C1 segment of cervical spinal cord (tissue), 14 donors: ENCODE measurements around the gene SLAIN2.

Experiments
- DNase-seq, 14 donors: peaks; one replicate each; lab custom pipeline; 2025; lab: John Stamatoyannopoulos, UW

SLAIN2 gene

DNA sequence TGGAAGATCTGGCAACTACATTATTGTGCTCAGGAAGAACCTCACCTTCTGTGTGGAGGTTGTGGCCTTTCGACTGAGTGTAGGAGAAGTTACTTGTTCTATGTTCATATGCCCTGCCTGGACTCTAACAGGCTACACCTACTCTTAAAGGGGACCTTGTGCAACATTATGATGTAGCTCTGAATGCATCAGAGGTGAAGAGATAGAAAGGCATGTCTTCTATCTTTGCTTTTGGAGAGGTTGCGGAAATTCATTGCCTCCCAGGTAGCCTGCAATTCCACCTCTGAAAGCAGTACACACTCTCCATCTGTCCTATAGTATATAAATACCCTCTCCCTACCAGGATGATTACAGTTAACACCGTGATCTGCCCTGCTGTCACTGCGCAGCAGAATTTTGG lies 7.1 kb upstream of the SLAIN2 start:
- no peak for DNase-seq

DNA sequence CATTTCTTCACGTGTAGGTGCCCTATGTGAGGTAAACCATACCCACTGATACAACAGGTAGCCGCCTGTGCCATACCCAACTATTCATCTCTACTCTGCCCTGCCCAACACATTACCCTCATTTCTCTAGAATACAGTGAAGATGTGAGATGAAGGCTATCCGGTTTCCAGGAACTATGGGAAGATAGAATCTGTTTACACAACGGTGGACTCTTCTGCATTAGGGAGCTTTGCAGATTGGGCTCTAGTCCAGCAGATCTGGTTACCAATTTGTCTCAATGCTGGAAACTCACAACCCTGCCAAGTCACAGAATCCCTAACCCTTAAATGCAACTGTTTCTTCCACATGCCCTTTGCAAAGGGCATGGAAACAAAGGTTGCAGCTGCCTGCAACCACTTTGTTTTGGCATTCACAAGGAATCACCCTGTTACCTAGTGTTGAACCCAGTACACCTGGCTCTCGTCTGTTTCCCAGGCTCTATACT lies 6.4 kb upstream of the SLAIN2 start:
- DNase-seq: no peak

DNA sequence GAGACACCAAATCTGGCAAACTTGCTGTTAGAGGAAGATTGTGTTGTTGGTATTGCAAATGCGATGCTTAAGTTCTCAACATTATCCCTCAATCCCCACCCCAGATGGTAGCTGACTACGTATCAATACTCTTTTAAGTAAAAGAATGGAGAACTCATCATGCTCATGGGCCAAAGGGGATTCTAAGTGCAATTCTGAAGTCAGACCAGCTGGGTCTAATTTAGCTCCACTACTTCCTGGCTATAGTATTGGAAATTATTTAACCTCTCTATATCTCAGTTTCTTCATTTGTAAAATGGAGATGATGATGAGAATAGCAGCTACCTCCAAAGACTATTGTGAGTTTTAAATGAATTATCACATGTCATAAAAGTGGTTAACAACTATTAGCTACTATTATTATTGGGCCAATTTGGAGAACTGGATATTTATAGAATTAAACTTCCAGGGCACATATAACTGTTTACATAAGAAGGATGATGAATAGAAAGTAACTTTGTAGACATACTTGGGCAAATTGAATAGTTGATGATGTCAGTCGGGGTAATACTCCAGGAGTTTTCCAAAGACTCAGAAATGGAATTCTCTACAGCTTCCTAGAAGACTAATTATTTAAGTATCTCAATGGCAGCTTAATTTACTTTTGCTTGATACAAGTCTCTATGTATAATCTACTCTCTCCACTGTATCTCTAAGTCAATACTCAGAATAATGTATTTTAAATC lies 5.0 kb upstream of the SLAIN2 start:
- no peak for DNase-seq

DNA sequence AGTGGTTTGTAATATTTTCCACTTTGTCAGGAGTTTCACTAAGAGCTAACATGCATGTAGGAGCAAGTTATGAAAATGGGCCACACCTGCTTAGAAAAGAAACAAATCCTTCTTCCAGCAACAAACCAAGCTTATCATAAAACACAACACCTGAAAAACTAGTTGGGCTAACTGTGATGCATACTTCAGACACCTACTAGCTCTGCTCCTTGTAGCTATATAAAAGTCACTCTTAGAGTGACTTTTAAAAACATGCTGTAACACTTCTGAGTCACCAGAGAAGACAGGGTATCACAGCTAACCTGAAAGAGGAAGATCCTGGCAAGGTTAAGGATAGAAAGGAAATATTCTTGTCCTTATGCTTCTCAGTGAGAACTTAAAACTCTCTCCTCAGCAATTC lies 3.6 kb upstream of the SLAIN2 start:
- no peak for DNase-seq

DNA sequence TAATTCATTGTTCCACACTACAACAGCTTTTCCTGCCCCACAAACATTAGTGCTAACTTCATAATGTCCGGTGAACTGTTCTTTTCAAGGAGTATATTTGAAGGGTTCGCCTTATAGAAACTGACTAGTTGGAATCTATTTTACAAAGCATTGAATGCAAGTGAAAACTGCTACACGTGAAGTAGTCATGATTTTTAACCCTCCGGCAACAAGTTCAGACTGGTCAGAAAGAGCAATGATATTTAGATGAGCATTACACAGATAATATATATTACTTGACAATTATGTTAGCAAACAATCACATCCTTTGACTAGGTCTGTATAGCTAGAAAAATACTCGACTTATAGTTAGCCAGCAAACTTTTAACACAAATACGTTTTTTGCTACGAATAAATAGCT lies 1.7 kb upstream of the SLAIN2 start:
- no peak for DNase-seq

DNA sequence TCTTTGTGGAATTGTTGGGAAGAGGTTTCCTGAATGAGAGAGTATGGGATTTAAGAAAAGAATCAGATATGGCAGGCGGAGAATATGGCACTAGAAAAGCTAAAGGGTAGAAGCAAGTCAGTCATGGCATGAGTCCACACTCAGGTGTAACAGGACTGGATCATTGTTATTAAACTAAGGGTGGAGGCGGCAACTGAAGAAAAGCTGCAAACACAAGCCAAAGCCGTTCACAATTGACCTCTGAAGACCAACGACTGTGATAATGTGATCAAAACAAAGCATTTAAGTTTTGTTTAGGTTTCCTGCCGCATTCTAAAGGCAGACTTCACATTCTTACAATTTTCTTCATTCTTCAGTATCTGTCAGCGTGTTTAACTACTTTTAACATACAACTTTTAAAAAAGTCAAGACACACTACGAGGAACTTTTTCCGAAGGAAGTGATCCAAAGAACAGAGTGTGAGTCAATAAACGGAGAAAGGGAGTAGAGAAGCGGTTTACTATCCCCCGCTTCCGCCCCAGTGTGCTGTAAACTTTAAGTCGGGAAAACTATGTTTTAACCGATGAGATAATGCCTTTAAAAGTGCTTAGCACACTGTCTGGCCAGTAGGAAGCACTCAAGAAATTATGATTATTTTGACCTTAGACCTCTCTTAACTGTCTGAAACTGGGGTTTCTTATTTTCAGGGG lies 909 bp upstream of the SLAIN2 start:
- no peak for DNase-seq

DNA sequence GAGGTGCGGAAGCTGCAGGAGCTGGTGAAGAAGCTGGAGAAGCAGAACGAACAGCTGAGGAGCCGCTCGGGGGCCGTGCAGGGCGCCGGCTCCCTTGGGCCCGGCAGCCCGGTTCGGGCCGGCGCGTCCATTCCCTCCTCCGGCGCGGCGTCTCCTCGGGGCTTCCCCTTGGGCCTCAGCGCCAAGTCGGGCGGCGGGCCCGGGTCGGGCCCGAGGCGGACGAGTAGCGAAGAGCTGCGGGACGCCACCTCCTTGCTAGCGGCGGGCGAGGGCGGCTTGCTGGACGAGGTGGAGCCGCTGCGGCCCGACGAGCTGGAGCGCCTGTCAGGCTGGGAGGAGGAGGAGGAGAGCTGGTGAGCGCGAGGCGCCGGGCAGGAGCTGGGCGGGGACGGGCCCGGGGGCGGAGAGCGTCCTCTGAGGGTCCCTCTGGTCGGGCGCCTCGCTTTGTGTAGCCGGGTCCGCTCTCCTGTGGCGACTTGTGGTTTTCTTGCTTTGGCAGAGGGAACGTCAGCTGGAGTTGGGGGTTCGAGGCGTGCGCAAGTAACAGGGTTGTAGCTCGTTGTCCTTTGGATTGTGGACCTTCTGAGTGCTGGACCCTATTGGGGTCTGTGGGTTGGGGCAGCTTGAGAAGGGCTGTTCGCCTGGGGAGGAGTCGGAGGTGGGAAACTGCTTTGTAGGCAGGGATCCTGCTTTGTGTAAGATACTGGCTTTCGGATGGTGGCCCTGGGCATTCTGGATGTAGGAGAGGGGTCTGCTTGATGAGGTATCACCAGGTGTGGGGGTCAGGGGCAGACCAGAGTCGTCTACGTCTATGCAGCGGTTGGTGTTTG lies 662 bp downstream of the SLAIN2 start:
- peak; percentile 21 to 76 (median 62) for DNase-seq

DNA sequence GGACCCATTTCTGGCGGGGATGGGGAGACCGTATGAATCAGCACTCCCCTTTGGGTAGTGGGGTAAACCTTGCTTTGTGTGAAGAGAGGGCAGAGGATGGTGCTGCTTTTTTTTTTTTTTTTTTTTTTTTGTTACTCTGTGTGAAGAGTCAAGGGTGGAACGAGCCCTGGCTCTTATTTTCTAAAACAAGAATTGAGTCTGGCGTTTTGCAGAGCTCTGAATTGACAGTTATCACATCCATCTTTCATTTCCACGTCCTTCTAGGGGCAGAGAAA lies 1.2 kb downstream of the SLAIN2 start:
- DNase-seq: no peak

DNA sequence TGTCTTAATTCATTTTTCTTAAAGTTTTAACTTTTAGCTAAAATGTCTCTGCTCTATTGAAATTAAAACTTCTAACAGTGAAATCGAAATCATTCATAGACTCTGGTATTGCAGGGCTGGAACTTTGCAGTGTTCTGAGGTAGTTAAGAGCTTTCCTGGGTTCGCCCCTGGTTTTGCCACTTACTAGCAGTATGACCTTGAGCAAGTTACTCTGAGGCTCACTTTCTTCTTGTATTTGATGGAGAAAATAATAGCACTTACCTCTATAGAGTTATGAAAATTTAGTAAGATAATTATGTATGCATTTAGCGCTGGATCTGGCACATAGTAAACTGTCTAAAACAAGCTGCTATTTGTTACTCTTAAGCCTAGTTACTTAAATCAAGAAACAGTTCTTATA lies 1.7 kb downstream of the SLAIN2 start:
- DNase-seq: no peak

DNA sequence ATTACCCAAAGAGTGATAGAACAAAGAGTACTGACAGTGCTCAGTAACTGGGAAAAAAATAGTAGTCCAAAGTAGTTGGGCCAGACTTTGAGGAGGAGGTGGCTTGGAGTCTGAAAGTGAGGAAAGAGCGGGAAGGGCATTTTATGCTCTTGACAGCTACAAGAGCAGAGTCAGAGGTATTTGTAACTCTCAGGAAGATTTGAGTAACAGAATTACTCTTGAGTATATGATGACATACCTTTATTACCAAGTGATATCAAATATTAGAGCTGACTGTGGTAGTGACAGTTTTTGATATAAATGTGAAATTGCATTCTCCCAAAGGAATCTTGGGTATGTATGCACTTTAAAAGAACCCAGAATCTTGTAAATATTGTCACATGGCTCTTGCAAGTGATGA lies 2.2 kb downstream of the SLAIN2 start:
- no peak for DNase-seq

DNA sequence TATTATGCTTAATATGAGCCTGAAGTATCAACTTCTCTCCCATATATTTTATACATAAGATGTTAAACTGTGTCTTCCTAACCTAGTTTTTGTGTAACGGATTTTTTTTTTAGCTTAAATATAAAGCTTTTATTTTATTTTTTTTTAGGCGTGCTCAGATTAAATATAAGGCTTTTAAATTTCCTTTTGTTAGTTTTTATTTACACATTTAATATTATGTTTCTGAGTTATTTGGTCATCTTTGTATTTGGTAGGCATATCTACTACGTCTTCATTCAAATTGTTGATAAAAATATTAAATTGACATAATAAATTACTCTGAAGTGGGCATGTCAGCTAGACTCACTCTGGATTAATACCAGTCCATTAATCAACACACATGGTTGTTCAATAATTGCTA lies 4.2 kb downstream of the SLAIN2 start:
- DNase-seq: no peak

DNA sequence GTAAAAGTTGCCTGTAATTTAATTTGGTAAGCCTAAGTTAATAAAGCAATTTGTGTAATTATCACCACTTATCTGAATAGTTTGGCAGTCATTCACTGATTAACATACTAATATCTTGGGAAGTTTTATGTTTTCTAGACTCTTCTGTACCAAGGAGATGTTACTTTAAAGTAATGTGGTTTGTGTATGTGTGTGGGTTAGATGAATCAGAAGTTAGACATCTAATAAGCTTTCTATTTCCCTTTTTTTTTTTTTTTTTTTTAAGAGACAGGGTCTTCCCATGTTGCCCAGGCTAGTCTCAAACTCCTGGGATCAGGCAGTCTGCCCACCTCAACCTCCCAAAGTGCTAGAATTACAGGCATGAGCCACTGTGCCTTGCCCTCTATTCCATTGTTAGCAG lies 5.3 kb downstream of the SLAIN2 start:
- no peak for DNase-seq

DNA sequence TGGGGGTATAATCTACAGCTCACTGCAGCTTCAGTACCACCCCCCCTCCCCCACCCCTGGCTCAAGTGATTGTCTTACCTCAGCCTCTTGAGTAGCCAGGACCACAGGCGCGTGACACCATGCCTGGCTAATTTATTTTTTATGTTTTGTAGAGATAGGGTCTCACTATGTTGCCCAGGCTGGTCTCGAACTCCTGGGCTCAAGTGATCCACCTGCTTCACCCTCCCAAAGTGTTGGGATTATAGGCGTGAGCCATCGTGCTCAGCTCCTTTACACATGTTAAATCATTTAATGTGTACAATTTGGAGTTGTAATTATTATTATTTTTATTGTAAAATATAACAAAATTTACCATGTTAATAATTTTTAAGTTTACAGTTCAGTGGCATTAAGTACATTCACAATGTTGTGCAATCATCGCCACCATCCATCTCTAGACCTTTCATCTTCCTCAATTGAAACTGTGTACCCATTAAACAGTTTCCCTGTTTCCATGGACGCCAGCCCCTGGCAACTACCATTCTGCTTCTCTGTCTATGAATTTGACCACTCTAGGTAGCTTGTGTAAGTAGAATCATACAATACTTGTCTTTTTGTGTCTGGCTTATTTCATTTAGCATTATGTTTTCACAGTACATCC lies 6.1 kb downstream of the SLAIN2 start:
- no peak for DNase-seq

DNA sequence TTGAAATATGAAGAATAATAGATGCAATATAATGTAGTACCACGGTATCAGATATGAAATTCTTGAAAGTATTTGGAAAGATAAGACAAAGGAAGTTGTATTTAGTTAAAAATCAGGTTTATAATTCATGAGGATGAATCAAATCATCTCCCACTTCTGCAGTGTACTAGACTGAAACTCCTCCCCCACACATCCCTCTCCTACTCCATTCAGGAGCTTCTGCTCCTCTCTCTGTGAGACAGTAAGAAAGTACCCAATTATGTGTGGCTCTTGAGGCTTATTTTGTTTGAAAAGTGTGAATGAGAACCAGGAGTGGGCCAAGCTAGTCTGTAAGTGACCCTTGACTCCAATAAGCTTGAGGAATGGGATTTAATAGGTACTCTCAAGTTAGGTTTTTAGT lies 9.5 kb downstream of the SLAIN2 start:
- no peak for DNase-seq

DNA sequence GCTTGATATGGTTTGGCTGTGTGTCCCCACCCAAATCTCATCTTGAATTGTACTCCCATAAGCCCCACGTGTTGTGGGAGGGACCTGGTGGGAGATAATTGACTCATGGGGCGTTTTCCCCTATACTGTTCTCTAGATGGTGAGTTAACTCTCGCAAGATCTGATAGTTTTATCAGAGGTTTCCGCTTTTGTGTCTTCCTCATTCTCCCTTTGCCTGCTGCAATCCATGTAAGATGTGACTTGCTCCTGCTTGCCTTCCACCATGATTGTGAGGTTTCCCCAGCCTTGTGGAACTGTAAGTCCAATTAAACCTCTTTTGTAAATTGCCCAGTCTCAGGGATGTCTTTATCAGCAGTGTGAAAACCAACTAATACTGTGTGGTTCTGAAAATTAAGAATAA lies 11.5 kb downstream of the SLAIN2 start:
- DNase-seq: no peak

DNA sequence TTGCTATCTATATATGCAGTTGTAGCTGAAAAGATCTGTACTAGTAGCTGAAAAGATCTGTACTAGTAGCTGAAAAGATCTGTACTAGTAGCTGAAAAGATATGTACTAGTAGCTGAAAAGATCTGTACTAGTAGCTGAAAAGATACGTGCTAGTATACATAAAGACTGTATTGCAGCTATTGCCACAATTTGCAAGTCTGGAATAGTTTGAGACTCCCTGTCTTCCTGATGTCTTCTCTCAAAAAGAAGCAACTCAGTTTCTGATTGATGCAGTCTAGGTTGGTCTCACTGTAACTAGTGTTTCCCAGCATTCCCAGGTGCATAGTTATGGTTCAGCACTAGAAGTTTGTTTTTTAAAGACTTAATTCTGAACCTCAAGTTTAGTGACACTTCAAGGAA lies 15.0 kb downstream of the SLAIN2 start:
- DNase-seq: no peak

DNA sequence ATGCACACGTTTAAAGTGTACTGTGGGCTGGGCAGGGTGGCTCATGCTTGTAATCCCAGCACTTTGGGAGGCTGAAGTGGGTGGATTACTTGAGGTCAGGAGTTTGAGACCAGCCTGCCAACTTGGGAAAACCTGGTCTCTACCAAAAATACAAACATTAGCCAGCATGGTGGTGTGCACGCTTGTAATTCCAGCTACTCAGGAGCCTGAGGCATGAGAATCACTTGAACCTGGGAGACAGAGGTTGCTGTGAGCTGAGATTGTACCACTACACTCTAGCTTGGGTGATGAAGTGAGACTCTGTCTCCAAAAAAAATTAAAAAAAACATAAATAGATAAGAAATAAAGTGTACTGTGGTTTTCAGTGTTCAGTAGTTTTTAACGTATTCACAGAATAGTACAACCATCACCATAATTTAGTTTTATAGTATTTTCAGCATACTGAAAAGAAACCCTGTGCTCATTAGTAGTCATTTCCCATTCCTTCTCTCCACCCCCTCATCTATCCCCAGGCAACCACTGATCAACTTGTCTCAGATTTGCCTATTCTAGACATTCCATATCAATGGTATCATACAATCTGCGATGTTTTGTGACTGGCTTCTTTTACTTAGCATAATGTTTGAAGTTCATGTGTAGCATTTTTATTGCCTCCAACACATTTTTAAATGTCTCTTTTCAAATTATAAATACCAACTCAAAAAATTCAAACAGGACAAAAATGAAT lies 19.1 kb downstream of the SLAIN2 start:
- no peak for DNase-seq

DNA sequence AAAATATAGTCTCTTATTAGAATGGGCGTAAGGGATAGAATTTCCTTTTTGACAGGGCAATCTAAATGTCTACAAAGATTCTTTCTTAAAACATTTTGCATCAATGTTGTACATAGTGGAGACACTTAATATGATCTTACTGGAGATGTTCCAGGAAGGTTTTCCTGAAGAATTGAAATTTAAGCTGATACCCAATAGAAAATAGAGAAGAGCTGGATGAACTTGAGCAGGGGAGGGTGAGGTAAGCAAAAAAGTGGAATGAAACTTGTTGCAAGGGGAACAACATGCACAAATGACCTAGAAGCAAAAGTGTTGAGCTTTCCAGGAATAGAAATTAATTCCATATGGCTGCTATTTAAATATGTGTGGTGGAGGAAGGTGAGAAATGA lies 19.7 kb downstream of the SLAIN2 start:
- no peak for DNase-seq

DNA sequence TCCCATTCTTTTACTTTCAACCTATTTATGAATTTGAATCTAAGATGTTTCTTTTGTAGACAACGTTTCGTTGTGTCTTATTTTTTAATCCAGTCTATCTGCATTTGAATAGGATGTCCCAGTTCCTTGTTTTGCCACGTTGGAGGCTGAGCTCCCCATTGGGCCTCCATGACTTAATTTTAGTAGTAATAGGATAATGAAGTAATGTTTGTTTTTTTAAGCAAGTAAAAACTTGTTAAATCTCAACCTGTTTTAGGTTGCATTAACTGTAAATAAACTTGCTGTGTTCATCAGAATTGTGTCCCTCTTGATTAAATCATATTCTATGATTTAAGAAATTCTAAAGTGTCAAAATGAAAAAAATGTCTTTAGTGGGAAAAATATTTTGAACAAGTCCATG lies 25.3 kb downstream of the SLAIN2 start:
- no peak for DNase-seq

DNA sequence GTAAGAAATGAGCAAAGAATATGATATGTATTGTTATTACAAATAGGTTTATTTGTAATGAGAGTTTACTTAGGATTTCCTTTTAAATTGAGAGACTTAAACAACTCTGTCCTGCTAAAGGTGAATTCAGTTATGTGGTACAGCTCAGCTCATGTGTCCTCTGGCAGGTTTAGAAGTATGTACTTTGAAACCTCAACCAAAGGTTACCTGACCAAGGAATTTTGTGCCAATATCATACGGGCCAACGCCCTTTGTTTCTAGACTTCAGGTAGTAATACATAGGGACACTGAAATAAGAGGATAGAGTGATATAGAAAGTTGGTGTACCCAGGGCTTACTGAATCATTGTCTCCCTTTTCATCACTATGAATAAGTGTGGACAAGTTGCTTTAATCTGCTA lies 25.7 kb downstream of the SLAIN2 start:
- DNase-seq: no peak

DNA sequence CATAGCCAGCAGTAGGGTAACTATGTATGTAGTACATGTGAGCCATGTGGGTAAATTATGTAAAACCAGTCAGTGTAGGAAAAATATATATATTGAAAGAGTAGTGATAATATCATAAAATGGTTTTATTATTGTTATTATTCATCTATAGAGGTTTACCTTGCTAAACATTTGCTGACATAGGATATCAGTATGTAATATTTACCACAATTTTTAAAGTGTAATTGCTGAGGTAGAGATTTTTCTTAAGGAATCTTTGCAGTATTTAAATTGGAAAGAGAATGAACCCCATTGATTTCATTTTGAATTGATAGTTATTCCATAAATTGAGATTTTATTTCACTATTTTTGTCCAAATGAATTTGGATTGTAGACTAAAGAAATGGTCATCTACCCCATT lies 27.1 kb downstream of the SLAIN2 start:
- no peak for DNase-seq

DNA sequence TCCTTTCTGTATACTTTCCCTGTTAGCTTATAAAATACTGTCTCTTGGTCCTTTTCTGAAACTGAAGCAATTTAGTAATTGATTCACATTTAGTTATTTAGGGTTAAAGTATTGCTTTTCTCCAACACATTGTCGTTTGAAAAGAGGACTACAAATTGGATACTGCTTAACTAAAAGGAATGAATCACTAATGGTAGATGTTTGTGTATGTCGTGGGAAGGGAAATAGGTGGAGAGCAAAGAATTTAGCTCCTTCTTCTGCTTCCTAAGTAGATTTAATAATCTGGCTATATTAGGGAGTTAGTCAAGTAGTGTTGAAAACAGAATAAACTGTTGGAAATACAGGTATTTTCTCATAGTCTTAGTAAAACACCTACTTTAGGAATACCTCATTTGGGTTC lies 27.9 kb downstream of the SLAIN2 start:
- DNase-seq: no peak
